ENCODE measurements around the gene THPO. TPM values are rescaled to one million over a fixed set of nuclear protein-coding genes. Genes with fewer than 3 reads are reported as not detected.

THPO gene
- total RNA-seq, 2 experiments from 2014 or later = not detected

DNA sequence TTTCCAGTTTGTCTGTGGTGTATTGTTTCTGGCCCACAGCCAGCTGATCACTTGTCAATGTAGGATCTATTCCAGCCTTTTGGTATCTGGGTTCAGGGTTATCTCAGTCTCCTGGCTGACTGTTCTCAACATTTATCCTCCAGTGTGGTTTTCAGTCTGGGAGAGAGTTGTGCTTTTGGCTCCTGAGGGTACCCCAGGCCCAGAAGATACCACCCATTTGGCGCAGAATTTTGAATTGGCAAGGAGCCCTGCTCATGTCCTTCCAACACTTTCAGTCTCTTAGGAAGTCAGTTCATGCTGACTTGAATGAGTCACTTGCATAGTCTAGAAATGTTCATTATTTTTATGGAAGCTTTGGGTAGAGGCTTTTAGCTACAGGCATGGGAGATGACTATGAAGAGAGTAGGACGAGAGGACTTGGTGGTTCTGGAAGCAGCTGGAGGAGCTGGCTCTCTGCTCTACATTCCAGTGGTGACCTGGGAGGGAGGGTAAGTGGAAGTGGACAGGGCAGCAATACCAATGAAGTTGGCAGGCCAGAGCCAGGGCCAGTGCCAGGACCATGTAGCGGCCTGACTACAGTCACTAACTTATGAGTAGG, 9.3 kb downstream of the THPO start:
- Mint-ChIP-seq H3K36me3 (ENCODE audit: low read depth) (peaks cover 48% of the 10 kb centered on the region), H3K27me3 (no peaks in the 10 kb centered on the region), H3K4me3 (no peak overlapping the region), H3K4me1 (peaks cover 25% of the 10 kb centered on the region), H3K27ac (no peak overlapping the region), H3K9me3 (no peaks in the 10 kb centered on the region)
- ChIA-PET CTCF (interaction anchor here (2.5 to 3.5 kb wide), 2 partner anchors 14 to 173 kb away, joined by 8 to 13 read pairs; no protein-coding TSS in a partner anchor), POLR2A (no interaction called here)
- DNase-seq = no peak

DNA sequence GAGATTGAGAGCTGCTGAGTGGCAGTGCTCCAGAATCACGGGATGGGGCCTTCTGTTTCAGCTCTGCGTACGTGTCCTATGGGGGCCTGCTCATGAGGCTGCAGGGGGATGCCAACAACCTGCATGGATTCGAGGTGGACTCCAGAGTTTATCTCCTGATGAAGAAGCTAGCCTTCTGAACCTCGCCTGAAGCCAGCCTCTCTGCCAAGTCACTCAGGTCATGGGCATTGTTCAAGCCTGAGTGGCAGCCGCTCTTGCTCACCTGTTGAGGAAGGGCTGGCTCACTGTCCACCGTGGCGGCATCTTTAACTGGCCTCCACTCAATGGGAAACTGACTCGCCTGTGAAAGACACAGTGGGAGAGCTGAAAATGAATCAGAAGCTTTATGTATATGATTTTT, 9.9 kb downstream of the THPO start:
- Mint-ChIP-seq H3K36me3 (ENCODE audit: low read depth) (peaks cover 51% of the 10 kb centered on the region), H3K9me3 (no peaks in the 10 kb centered on the region), H3K4me1 (peaks cover 27% of the 10 kb centered on the region), H3K4me3 (no peak overlapping the region), H3K27me3 (no peaks in the 10 kb centered on the region), H3K27ac (no peak overlapping the region)
- no peak for DNase-seq
- CTCF ChIA-PET = interaction anchor here (2.5 to 3.5 kb wide), 2 partner anchors 14 to 174 kb away, joined by 8 to 13 read pairs; no protein-coding TSS in a partner anchor
- POLR2A ChIA-PET = no interaction called here

- H3K4me1 Mint-ChIP-seq = peaks cover 27% of the 10 kb centered on the region
Measured at GRCh38 chr3:184366619-184367289, 11.3 kb downstream of the THPO start.

GRCh38 chr3:184362668-184363546, 15.1 kb downstream of the THPO start:
- CTCF ChIA-PET = interaction anchor here (0.6 to 1.5 kb wide), 7 partner anchors 9 to 468 kb away, joined by 3 to 7 read pairs (median 3); no protein-coding TSS in a partner anchor
- Mint-ChIP-seq H3K27me3 (peaks cover 2% of the 10 kb centered on the region), H3K27ac (peak overlapping the region; percentile 94), H3K36me3 (ENCODE audit: low read depth) (peaks cover 30% of the 10 kb centered on the region), H3K4me1 (peaks cover 32% of the 10 kb centered on the region), H3K9me3 (no peaks in the 10 kb centered on the region), H3K4me3 (peak overlapping the region; percentile 98)
- POLR2A ChIA-PET = interaction anchor here (0.6 to 3.0 kb wide), 11 partner anchors 9 to 573 kb away, joined by 3 to 13 read pairs (median 4); partner anchors contain the start of genes EIF2B5 and FAM131A
- peak; percentile 98 for DNase-seq

More at GRCh38 chr3:184366619-184367289, 11.3 kb downstream of the THPO start:
- H3K27ac Mint-ChIP-seq = no peak overlapping the region
- CTCF ChIA-PET = interaction anchor here (2.5 kb wide), 1 partner anchor 12 kb away, joined by 8 read pairs; no protein-coding TSS in a partner anchor
- no peaks in the 10 kb centered on the region for H3K27me3 Mint-ChIP-seq
- peaks cover 52% of the 10 kb centered on the region for H3K36me3 Mint-ChIP-seq (ENCODE audit: low read depth)
- POLR2A ChIA-PET = no interaction called here
- no peaks in the 10 kb centered on the region for H3K9me3 Mint-ChIP-seq
- no peak for DNase-seq
- H3K4me3 Mint-ChIP-seq = no peak overlapping the region

DNA sequence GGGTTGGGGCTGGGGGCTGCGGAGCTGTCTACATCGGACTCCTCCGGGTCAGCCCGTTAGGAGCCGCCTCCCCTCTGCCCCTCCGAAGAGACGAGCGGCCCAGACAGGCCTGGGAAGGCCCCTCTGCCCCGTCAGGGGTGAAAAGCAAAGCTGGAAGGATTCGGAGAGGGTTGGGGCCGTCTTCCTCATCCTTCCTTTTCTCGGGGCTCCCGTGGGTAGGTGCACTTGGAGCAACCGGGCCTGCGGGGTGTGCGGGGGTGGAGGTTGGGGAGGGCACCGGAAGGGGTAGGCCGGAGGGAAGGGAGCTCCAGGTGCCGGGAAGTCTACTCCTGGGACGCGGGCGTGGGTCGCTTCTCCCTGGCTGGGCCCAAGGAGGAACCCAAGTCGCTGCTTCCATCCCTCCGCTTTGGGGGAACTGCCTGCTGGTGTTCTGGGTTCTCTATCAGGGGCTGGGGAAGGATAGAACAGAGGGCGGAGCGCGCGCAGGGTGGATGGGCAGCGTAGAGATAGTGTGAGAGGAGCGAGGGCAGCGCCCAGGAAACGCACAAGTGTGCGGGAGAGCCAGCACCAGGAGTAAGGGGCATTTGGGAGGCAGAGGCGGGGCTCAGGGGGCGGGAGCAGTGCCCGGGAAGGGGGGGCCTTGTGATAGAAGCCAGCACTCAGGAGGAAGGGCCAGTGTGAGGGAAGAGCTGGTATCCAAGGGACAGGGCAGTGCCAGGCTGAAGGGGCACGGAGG, 15.9 kb downstream of the THPO start:
- peak overlapping the region; percentile 94 for H3K27ac Mint-ChIP-seq
- H3K9me3 Mint-ChIP-seq = no peaks in the 10 kb centered on the region
- H3K27me3 Mint-ChIP-seq = peaks cover 2% of the 10 kb centered on the region
- peak overlapping the region; percentile 95 for H3K4me3 Mint-ChIP-seq
- DNase-seq = peak; percentile 53
- POLR2A ChIA-PET = interaction anchor here (0.6 to 3.0 kb wide), 14 partner anchors 8 to 573 kb away, joined by 3 to 13 read pairs (median 4); partner anchors contain the start of genes EIF2B5 and FAM131A
- CTCF ChIA-PET = interaction anchor here (0.6 to 1.4 kb wide), 5 partner anchors 8 to 467 kb away, joined by 3 to 7 read pairs (median 3); no protein-coding TSS in a partner anchor
- peaks cover 25% of the 10 kb centered on the region for H3K36me3 Mint-ChIP-seq (ENCODE audit: low read depth)
- peaks cover 32% of the 10 kb centered on the region for H3K4me1 Mint-ChIP-seq

- peak; percentile 51 for DNase-seq
- H3K27me3 Mint-ChIP-seq = peaks cover 2% of the 10 kb centered on the region
- H3K27ac Mint-ChIP-seq = peak within 1 kb of the TSS; percentile 94
- H3K9me3 Mint-ChIP-seq = no peaks in the 10 kb centered on the region
- peaks cover 29% of the 10 kb centered on the region for H3K4me1 Mint-ChIP-seq
- peak within 1 kb of the TSS; percentile 95 for H3K4me3 Mint-ChIP-seq
- ChIA-PET POLR2A (interaction anchor here (0.9 to 3.0 kb wide), 11 partner anchors 8 to 226 kb away, joined by 3 to 13 read pairs (median 4); partner anchors contain the start of genes EIF2B5 and FAM131A), CTCF (interaction anchor here (0.8 to 2.6 kb wide), 4 partner anchors 8 to 55 kb away, joined by 3 to 13 read pairs (median 5); no protein-coding TSS in a partner anchor)
- peaks cover 19% of the 10 kb centered on the region for H3K36me3 Mint-ChIP-seq (ENCODE audit: low read depth)
Measured at GRCh38 chr3:184361532-184361931, 16.5 kb downstream of the THPO start, which contains the start of the genes CLCN2 and POLR2H. Gene CLCN2 (minus strand): TSS chr3:184361605. CDS start chr3:184361479, 126 bp downstream. Gene POLR2H (plus strand): TSS chr3:184361710. CDS start chr3:184363493, 1,783 bp downstream.

- H3K4me3 Mint-ChIP-seq = peak overlapping the region; percentile 74
- no peak for DNase-seq
- peaks cover 16% of the 10 kb centered on the region for H3K36me3 Mint-ChIP-seq (ENCODE audit: low read depth)
- H3K4me1 Mint-ChIP-seq = peaks cover 28% of the 10 kb centered on the region
- H3K27ac Mint-ChIP-seq = peak overlapping the region; percentile 71
- ChIA-PET CTCF (interaction anchor here (2.6 kb wide), 1 partner anchor 11 kb away, joined by 13 read pairs; no protein-coding TSS in a partner anchor), POLR2A (interaction anchor here (0.7 to 3.0 kb wide), 8 partner anchors 9 to 226 kb away, joined by 3 to 13 read pairs (median 4); partner anchors contain the start of genes EIF2B5 and FAM131A)
- no peaks in the 10 kb centered on the region for H3K9me3 Mint-ChIP-seq
- H3K27me3 Mint-ChIP-seq = peaks cover 2% of the 10 kb centered on the region
Measured at GRCh38 chr3:184360929-184361531, 17.0 kb downstream of the THPO start.

- peaks cover 24% of the 10 kb centered on the region for H3K4me1 Mint-ChIP-seq
- ChIA-PET CTCF (interaction anchor here (2.6 kb wide), 1 partner anchor 11 kb away, joined by 13 read pairs; no protein-coding TSS in a partner anchor), POLR2A (interaction anchor here (0.7 to 3.0 kb wide), 7 partner anchors 9 to 225 kb away, joined by 3 to 13 read pairs (median 4); partner anchors contain the start of genes EIF2B5 and FAM131A)
- peak overlapping the region; percentile 71 for H3K27ac Mint-ChIP-seq
- H3K27me3 Mint-ChIP-seq = peaks cover 2% of the 10 kb centered on the region
- H3K4me3 Mint-ChIP-seq = peak overlapping the region; percentile 74
- DNase-seq = no peak
- peaks cover 13% of the 10 kb centered on the region for H3K36me3 Mint-ChIP-seq (ENCODE audit: low read depth)
- no peaks in the 10 kb centered on the region for H3K9me3 Mint-ChIP-seq
Measured at GRCh38 chr3:184360070-184360928, 17.7 kb downstream of the THPO start.

DNA sequence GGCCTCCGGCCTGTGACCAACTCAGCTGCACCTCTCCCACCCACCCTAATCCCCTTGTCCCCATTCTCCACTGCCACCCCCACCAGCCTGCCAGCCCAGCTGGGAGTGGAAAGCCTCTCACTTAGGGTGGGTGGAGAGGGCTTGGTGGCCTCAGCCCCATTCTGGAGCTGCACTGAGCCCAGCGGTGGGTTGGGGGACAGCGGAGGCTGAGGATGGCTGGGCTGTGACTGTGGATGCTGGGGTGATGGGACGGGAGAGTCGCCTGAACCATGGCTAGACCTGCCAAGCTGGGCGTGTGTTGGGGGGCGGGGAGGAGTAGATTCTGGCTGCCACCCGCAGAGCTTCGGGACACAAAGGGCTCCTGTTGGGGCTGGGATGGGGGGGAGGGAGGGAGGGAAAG, 18.4 kb downstream of the THPO start:
- H3K27ac Mint-ChIP-seq = no peak overlapping the region
- peaks cover 7% of the 10 kb centered on the region for H3K36me3 Mint-ChIP-seq (ENCODE audit: low read depth)
- POLR2A ChIA-PET = no interaction called here
- peaks cover 2% of the 10 kb centered on the region for H3K27me3 Mint-ChIP-seq
- DNase-seq = no peak
- no peaks in the 10 kb centered on the region for H3K9me3 Mint-ChIP-seq
- CTCF ChIA-PET = interaction anchor here (2.6 kb wide), 1 partner anchor 12 kb away, joined by 13 read pairs; no protein-coding TSS in a partner anchor
- peaks cover 17% of the 10 kb centered on the region for H3K4me1 Mint-ChIP-seq
- no peak overlapping the region for H3K4me3 Mint-ChIP-seq

DNA sequence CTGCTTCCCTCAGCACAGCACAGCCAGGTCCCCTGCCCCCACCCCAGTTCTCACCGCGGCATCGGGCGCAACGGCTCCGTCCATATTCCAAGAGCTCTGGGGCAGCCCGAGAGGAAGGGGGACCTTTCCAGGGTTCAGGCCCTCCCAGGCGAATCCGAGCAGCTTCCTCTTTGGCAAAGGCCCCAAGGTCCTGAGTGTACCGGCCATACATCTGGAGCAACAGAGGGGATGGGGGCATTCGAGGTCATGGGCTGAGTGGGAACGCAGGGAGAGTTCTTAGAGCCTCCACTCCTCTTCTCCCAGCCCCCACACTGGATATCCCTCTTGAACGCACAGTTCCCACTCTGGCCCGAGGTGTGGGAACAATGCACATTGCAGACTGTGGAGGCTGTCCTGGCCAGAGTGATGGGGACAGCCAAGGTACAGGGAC, 19.1 kb downstream of the THPO start:
- peaks cover 2% of the 10 kb centered on the region for H3K27me3 Mint-ChIP-seq
- ChIA-PET POLR2A (no interaction called here), CTCF (interaction anchor here (0.7 to 2.6 kb wide), 2 partner anchors 13 to 154 kb away, joined by 3 to 13 read pairs; no protein-coding TSS in a partner anchor)
- DNase-seq = no peak
- H3K27ac Mint-ChIP-seq = no peak overlapping the region
- H3K4me1 Mint-ChIP-seq = peaks cover 13% of the 10 kb centered on the region
- no peaks in the 10 kb centered on the region for H3K9me3 Mint-ChIP-seq
- peaks cover 3% of the 10 kb centered on the region for H3K36me3 Mint-ChIP-seq (ENCODE audit: low read depth)
- no peak overlapping the region for H3K4me3 Mint-ChIP-seq
